ENCODE results near the gene RBM8A. TPM values are rescaled to one million over a fixed set of nuclear protein-coding genes. Genes with fewer than 3 reads are reported as not detected.

RBM8A gene
- total and polyA plus RNA-seq, 9 of the 15 experiments (the other 6 are each of a cell fraction or from before 2014, with no cell fraction given), result 215 to 1,035 (median 291) TPM

GRCh38 chr1:145892486-145893087, 34.7 kb downstream of the RBM8A start (continued):
- TF ChIP-seq AFF1 (IDR thresholded peaks at IDR 0.05; ENCODE audit: low read depth in 1 of 2, partially characterized antibody in 2 of 2) (no peak), DIDO1 (tag; IDR thresholded peaks at IDR 0.05; ENCODE audit: low read depth) (no peak), BACH1 (tag; IDR thresholded peaks at IDR 0.05) (peak; percentile 45; the same call in 1 of the 2 replicates), HDAC1 (IDR thresholded peaks at IDR 0.05) (0 out of 4 replicates have a peak, but pooled peaks of 1 of the 2 experiments have one; percentile 3), SMARCE1 (IDR thresholded peaks at IDR 0.05) (peak; percentile 10; the same call in 1 of the 2 replicates), CREM (IDR thresholded peaks at IDR 0.05; ENCODE audit: low read depth) (peak; percentile 41; the same call in 1 of the 2 replicates), NFIC (IDR thresholded peaks at IDR 0.05) (peak; percentile 89)

Measured in K562 (cell line).